NCI-H526 (cell line): Measurements from ENCODE around the gene CDH20.

Experiments used
- DNase-seq, 2 experiments: peaks; one replicate each; lab custom pipeline; 2025; lab: John Stamatoyannopoulos, UW

The CDH20 gene

GRCh38 chr18:61531182-61531581 is 198.0 kb downstream of the CDH20 start:
- DNase-seq = no peak

DNA sequence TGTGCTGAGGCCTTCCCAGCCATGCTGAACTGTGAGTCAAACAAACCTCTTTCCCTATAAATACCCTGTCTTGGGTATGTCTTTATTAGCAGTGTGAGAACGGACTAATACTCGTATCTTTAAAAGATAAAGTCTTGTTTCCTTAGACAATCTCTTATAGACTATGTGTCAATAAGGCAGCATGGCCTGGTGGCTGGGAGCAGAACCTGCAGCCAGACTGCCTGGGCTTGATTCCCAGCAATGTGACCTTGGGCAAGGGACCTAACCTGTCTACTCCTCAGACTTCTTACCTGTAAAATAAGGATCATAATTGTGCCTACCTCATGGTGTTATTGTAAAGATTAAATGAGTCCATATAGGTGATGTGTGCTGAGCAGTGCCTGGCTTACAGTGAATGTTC is 198.7 kb downstream of the CDH20 start:
- DNase-seq = no peak

GRCh38 chr18:61535401-61535800 is 202.2 kb downstream of the CDH20 start:
- DNase-seq = no peak

- DNase-seq = no peak
Observed at GRCh38 chr18:61541673-61542072, 208.4 kb downstream of the CDH20 start.

- no peak for DNase-seq
Observed at GRCh38 chr18:61542596-61542995, 209.4 kb downstream of the CDH20 start.

DNA sequence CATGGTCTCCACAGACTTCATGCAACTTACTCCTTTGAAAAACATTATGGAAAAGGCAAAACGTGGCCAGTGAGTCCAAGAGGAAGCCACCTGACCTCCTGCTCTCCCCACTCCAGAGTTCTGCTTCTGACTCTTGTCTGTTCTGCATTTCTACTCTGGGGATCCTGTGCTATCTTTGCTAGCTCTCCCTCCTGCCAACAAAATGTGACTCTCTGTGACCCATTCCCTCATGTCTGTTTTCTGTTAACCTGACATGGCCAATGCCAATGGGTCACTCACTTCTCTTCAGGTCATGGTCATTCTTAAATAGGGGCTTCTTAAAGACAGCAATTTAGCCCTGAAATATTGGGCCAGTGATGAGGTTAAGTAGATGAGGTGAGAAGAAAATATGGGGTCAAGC is 210.3 kb downstream of the CDH20 start:
- DNase-seq = no peak

- DNase-seq = no peak
Observed at GRCh38 chr18:61544178-61544577, 210.9 kb downstream of the CDH20 start.

- no peak for DNase-seq
Observed at GRCh38 chr18:61545281-61546245, 212.3 kb downstream of the CDH20 start.

DNA sequence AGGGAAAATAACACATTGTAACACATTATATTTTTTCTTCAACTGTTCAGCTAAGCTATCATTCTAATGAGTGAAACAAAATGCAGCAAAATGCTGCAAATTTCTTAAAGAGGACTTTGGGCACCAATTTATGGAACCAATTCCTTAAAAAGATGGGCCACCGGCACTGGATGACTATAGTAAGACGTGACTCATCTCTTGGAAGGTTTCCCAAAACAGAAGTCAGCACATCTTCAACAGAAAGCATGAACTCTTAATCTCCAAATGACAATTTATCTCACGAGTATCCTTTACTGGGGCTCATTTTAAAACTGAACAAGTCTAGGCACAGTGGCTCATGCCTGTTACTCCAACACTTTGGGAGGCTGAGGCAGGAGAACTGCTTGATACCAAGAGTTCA is 213.4 kb downstream of the CDH20 start:
- DNase-seq = no peak

DNA sequence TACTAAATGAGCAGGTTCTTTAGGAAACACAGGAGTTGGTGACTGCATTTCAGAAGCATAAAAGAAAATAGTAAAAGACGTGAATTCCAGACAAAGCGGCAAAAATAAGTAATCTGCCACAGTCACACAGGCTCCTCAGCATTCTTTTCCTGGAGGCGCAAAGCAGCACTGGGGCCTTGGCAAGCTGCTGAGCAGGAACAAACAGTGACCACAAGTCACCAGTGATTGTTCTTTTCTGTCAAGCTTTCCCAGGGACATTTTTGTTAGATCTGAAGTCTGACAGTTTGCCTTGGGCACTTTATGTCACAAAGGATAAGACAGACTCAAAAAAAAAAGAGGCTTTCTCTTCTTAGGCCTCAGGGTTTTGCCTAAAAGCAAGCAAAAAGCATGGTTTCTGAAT is 216.2 kb downstream of the CDH20 start:
- no peak for DNase-seq

GRCh38 chr18:61549889-61550288 is 216.7 kb downstream of the CDH20 start:
- DNase-seq = no peak

DNA sequence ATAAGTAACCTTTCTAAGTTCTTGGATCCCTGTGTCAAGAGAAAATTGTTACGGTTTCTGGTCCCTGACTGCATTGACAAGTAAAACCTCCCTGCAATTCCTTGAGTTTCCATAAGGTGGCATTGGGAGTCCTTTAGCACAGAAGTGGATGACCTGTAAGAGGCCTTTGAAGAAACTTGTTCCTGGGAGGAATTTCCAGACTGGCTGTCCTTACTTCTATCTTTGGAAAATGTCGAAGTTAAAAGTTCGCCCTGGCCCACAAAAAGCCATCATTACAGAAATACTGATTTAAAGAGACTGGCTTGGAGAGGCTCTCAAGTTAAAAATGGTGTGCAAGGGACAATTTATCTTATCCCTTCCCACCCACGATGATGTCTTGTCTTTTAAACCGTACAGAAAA is 218.4 kb downstream of the CDH20 start:
- peak; percentile 14 to 70 for DNase-seq

DNA sequence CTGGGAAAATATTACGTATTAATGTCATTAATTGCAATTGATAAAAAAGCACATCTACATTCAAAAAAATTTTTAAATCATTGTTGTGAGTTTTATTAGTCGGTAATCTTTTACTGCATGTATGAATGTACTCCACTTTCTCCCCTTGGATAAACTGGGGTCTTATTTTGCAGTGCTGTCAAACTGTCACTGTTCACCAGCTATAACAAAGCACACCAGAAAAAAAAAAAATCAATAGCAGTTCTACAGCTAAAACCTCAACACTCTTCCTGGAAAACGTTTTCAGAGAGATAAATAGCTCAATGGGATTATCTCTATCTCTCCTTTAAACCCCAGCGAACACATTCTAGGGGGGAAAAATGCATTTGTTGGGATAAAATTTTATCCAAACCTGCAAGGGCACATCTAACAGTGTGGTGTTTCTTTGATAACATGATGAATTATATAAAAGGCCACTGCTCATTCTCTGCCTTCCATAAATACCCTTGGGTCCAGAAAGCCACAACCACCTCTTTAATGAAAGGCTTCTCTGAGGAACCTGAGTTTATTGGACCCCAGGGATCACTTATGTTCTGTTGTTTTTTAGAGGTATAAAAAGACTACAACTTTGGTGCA is 219.9 kb downstream of the CDH20 start:
- DNase-seq = no peak

DNA sequence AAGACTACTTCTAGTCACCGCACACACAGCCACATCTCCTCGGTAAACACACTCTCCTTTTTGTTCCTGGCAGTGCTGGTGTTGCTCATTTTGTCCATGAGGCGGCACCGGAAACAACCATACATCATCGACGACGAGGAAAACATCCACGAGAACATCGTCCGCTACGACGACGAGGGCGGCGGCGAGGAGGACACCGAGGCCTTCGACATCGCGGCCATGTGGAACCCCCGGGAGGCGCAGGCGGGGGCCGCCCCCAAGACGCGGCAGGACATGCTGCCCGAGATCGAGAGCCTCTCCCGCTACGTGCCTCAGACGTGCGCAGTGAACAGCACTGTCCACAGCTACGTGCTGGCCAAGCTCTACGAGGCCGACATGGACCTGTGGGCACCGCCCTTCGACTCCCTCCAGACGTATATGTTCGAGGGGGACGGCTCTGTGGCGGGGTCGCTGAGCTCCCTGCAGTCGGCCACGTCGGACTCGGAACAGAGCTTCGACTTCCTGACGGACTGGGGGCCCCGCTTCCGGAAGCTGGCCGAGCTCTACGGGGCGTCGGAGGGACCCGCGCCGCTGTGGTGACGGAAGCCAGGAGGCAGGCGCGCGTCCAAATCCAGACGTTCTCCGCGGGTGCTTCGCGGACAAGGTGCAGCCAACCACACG is 221.0 kb downstream of the CDH20 start:
- DNase-seq = no peak

- DNase-seq = no peak
Observed at GRCh38 chr18:61554946-61555361, 221.7 kb downstream of the CDH20 start.

- DNase-seq = no peak
Observed at GRCh38 chr18:61556316-61556715, 223.1 kb downstream of the CDH20 start.

- no peak for DNase-seq
Observed at GRCh38 chr18:61556862-61557261, 223.6 kb downstream of the CDH20 start.

GRCh38 chr18:61569176-61569892 is 236.1 kb downstream of the CDH20 start:
- no peak for DNase-seq

DNA sequence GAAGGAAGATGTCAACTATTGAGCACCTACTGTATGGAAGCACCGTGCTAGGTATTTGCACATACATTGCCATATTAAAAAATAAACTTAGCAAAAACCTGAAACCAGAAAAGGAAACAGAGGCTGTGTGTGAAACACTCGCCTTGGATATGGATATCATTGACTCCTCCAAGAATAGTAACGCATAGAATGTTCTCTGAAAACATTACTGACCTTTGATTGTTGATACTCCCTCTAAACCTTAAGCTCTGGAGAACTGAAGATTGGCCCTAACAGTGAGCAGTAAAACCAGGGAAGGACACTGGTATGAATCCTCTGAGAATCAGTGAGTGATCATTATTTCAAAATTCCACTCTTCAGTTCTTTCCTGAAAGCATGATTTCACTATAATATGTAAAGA is 236.8 kb downstream of the CDH20 start:
- no peak for DNase-seq

DNA sequence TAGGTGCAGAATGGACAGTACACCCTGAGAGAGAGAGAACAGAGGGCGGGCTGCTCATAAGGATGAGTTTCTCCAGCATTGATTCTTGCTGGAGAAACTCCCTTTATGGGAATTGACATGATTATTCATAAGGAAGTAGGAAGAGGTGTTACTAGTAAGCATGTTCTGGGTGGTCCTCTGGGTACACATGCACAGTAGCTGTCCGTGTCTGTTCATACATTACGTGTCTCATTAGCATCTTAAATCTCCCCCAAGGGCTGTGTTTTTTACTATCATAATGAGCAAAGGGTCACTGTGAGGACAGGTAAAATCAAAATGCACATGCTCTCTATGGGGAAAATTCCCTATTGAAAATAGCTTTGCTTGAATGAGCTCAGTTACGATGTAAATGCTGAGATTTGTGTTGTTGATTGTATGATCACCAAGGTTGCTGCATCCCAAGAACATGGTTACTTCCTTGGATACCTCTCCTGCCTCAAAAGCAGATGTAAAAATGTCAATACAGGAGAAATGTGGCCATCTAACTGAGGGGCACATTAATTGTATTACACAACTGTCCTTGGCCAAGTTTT is 238.9 kb downstream of the CDH20 start:
- DNase-seq = no peak

GRCh38 chr18:61572871-61573270 is 239.6 kb downstream of the CDH20 start:
- DNase-seq = no peak

GRCh38 chr18:61574665-61575064 is 241.4 kb downstream of the CDH20 start:
- no peak for DNase-seq
